Activated CD4-positive, alpha-beta T cell treated with anti-CD3 and anti-CD28 coated beads for 36 hours (primary cell): ENCODE data around the gene MRPS10. TPM values are rescaled to one million over a fixed set of nuclear protein-coding genes. Genes with fewer than 3 reads are reported as not detected.

Experiments used
- ATAC-seq: fragments of 200-7000 bp; cut with Tn5 transposase; one replicate; pipeline ENCODE4 v1.10.0; 2021; ENCODE audit warnings: mild to moderate bottlenecking, moderate library complexity
- CTCF ChIA-PET: fragments of 350-600 bp; sonication (Branson Sonifier 250); formaldehyde crosslinking; loops from one replicate; lab custom pipeline; 2021; ENCODE audit warnings: antibody characterized with exemption; lab: Charles Lee
- POLR2A ChIA-PET: fragments of 350-600 bp; sonication (Branson Sonifier 250); formaldehyde crosslinking; loops from one replicate; lab custom pipeline; 2021; ENCODE audit warnings: antibody characterized with exemption, inconsistent platforms; lab: Charles Lee
- DNase-seq: peaks from one replicate; pipeline ENCODE4 v3.0.0-alpha.2; 2020
- H3K27ac Mint-ChIP-seq: one replicate; pipeline ENCODE4 v1.8.0; 2021; ENCODE audit warnings: mixed read lengths
- H3K27me3 Mint-ChIP-seq: one replicate; pipeline ENCODE4 v1.8.0; 2021; ENCODE audit warnings: mixed read lengths
- H3K36me3 Mint-ChIP-seq: one replicate; pipeline ENCODE4 v1.8.0; 2021; ENCODE audit warnings: low read depth, mixed read lengths
- H3K4me1 Mint-ChIP-seq: one replicate; pipeline ENCODE4 v1.8.0; 2021; ENCODE audit warnings: mixed read lengths
- H3K4me3 Mint-ChIP-seq: one replicate; pipeline ENCODE4 v1.8.0; 2021; ENCODE audit warnings: mild to moderate bottlenecking, moderate library complexity, mixed read lengths
- H3K9me3 Mint-ChIP-seq: one replicate; pipeline ENCODE4 v1.8.0; 2021; ENCODE audit warnings: low read depth, mixed read lengths
- intact Hi-C, 2 experiments: fragments of 100-400 bp; cut with DNase I in 1 of 2; cut with micrococcal nuclease in 1 of 2; formaldehyde crosslinking; loops; one replicate each; pipeline versions ENCODE4 v1.14.2 to v1.15.1; 2022 to 2024; cut with DNase I, micrococcal nuclease
- total RNA-seq, 2 experiments: library from RNA; stranded (reverse); gene quantifications; one replicate each; pipeline ENCODE4 v1.2.3, GENCODE V29; 2021

Gene MRPS10
- total RNA-seq, 2 experiments from 2014 or later = 35.2 to 36.2 TPM

DNA sequence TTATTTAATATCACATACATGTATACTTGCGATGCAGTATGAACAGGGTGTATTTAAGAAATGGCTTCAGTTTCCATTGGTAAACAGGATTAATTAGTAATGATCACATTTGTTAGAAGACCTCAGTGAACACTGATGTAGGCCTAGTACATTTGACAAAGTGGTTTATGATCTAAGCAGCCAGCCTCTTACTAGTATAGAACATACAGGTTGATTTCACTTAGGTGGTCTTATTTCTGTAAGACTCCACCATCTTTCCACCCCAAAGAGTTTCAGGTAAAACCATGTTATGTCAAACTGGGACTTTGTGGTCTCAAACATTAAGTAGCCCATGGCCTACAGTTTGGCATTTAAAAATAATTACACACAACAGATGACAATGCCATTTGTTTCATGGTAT is 20.2 kb upstream of the MRPS10 start:
- no peak for ATAC-seq
- CTCF ChIA-PET = no interaction called here
- no peak for DNase-seq
- POLR2A ChIA-PET = no interaction called here
- intact Hi-C loops = no loop called here
- no peaks in the 10 kb centered on the region for H3K9me3 Mint-ChIP-seq
- no peak overlapping the region for H3K4me3 Mint-ChIP-seq
- peaks cover 9% of the 10 kb centered on the region for H3K4me1 Mint-ChIP-seq
- no peak overlapping the region for H3K27ac Mint-ChIP-seq
- H3K27me3 Mint-ChIP-seq = no peaks in the 10 kb centered on the region
- H3K36me3 Mint-ChIP-seq = peaks cover 10% of the 10 kb centered on the region

DNA sequence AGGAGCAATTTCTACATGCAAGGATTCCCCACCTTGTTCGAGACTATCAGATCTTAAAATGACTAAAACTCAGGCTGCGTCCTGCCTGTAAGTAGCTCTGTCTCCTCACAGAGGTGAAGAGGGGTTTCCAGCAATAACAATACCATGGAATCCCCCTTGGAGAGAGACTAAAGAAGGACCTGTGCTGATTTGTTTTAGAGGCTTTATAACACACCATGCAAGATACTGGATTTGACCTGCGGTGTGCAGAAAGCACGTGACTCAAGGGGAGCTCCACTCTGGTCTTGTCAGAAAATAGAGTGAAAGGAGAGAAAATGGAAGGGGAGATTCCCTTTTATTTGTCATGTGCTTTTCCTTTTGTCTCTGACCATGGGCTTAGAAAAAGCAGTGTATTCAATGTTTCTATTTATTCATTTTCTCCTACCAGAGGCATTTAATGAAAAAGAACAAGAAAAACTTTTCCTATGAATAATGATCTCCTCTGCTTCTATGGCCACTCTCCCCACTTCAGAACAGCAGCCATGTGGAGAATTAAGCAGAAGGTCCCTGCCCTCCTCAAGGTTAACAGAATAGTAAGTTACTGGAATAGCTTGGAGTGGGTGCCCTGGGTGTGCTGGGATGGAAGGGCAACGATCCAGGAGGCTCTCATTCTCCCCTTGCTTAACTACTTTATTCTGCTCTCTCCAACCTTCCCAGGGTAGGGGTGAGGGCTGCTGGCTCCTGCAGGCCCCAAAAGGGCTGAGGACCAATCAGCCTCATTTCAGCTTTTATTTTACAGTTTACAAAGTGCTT is 19.2 kb upstream of the MRPS10 start:
- peak; percentile 73 for ATAC-seq
- intact Hi-C loops = no loop called here
- Mint-ChIP-seq H3K27me3 (no peaks in the 10 kb centered on the region), H3K4me3 (no peak overlapping the region), H3K27ac (peak overlapping the region; percentile 70), H3K36me3 (peaks cover 10% of the 10 kb centered on the region), H3K9me3 (no peaks in the 10 kb centered on the region), H3K4me1 (peaks cover 9% of the 10 kb centered on the region)
- ChIA-PET POLR2A (no interaction called here), CTCF (no interaction called here)
- peak; percentile 24 for DNase-seq

DNA sequence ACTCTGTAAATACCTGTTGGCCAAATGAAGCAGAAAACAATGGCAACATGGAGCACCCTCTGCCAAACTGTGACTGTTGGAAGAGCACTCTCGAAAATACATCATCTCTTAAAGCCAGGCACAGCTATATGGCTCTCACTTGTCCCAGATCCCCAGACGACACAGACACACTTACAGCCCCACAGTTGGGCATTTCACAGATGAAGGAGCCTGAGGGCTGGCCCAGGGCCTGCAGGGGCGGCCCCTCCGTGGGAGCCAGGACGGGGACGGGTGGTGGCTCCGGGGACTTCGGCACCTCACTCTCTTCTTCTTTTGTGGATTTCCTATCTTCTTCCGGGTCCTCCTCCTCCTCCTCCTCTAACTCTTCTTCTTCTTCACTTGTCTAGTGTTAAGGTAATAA is 18.4 kb upstream of the MRPS10 start:
- intact Hi-C loops = no loop called here

DNA sequence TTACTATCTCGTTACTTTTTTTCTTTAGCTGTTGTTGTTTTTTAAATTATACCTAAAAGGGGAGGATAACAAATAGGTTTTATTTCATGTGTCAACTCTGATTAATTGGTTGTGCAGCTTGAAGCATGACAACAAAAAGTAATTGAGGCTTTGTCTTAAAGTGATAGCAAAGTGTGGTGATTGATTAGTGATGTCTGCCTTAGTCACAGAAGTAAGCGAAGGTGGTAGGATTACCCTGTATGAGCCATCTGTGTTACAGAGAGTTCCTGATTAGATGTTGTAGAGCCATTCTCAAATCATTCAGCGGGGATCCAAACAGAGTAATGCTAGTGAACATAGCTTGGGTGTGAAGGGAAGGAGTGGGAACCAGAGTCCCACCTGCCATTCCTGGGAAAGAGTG is 14.4 kb upstream of the MRPS10 start:
- intact Hi-C loops = no loop called here
- no peaks in the 10 kb centered on the region for H3K9me3 Mint-ChIP-seq
- ChIA-PET CTCF (interaction anchor here (0.6 to 2.0 kb wide), 2 partner anchors 15 to 316 kb away, joined by 3 to 6 read pairs; no protein-coding TSS in a partner anchor), POLR2A (no interaction called here)
- peaks cover 5% of the 10 kb centered on the region for H3K4me1 Mint-ChIP-seq
- no peak overlapping the region for H3K4me3 Mint-ChIP-seq
- H3K27ac Mint-ChIP-seq = no peak overlapping the region
- peaks cover 10% of the 10 kb centered on the region for H3K36me3 Mint-ChIP-seq
- H3K27me3 Mint-ChIP-seq = no peaks in the 10 kb centered on the region
- DNase-seq (no peak), ATAC-seq (peak; percentile 45)

More for the DNA sequence above, 18.4 kb upstream of the MRPS10 start:
- ChIA-PET POLR2A (no interaction called here), CTCF (interaction anchor here (0.6 to 2.2 kb wide), 3 partner anchors 10 to 246 kb away, joined by 3 to 6 read pairs (median 4); no protein-coding TSS in a partner anchor)
- Mint-ChIP-seq H3K4me3 (no peak overlapping the region), H3K27ac (peak overlapping the region; percentile 70), H3K9me3 (no peaks in the 10 kb centered on the region), H3K27me3 (no peaks in the 10 kb centered on the region), H3K4me1 (peaks cover 9% of the 10 kb centered on the region), H3K36me3 (peaks cover 10% of the 10 kb centered on the region)
- ATAC-seq = no peak
- DNase-seq = no peak

DNA sequence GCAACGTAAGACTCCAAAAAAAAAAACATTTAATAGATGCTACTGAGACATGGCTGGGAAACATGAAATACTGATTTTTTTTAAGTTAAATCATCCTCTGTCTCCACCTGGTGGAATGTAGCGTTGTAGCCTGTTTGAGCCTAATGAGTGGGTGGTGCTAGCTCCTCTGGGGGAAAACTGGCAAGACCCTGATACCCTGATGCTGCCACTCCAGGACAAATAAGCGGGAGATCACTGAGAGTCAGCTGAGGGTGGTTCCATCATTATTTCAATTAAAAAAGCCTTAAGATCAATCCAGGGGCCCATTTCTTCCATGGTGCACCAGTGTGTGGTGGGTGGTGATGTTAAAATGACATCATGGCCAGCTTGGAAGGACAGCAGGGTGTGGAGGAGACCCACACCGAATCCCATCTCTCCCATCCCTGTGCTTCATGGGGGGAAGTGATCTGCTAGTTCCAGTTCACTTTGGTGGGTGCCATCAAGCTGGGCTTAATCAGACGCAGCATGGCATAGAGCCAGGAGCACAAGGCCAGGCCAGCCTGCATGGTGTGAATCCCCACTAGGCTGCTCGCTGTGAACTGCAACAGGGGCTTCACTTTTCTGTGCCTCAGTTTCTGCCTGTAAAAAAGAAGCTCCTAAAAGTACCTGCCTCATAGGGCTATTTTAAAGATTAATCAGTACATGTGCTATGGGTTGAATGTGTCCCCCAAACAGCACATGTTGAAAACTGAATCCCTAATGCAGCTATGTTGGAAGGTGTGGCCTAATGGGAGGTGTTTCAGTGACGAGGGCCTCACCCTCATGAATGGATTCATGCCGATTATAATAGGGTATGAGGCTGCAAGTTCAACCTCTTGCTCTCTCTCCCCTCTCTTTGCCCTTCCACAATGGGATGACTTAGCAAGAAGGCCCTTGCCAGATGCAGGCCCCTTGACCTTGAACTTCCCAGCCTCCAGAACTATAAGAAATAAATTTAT is 13.0 kb upstream of the MRPS10 start:
- intact Hi-C loops = no loop called here
- CTCF ChIA-PET = interaction anchor here (0.6 to 2.2 kb wide), 5 partner anchors 16 to 651 kb away, joined by 3 to 13 read pairs (median 4); no protein-coding TSS in a partner anchor
- Mint-ChIP-seq H3K27ac (peak overlapping the region; percentile 56), H3K27me3 (no peaks in the 10 kb centered on the region), H3K4me1 (peaks cover 2% of the 10 kb centered on the region), H3K4me3 (no peak overlapping the region), H3K36me3 (peaks cover 7% of the 10 kb centered on the region), H3K9me3 (no peaks in the 10 kb centered on the region)
- DNase-seq (no peak), ATAC-seq (no peak)
- POLR2A ChIA-PET = no interaction called here

DNA sequence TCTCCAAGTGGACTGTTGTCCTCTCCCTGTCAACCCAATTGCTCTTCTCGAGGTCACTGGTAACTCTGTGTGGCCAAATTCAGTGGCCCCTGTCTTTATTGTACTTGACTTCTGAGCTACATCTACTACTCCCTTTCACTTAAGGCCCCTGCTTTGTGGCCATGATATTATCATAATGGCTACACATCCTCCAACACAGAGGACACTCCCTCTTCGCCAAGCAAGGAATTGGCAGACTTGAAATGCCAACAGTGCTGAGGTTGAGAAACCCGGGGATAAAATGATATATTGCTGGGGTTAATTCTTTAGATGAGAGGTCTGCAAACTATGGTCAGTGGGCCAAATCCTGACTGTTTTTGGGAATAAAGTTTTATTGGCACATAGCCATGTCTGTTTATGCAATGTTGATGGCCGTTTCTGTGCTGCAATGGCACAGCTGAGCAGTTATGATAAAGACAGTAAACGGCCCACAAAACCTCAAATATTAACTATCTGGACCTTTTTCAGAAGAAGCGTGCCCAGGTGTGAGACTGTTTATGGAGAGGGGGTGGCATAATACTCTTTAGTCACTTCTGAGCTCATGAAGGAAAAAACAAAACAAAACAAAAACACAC is 12.0 kb upstream of the MRPS10 start:
- H3K9me3 Mint-ChIP-seq = no peaks in the 10 kb centered on the region
- ChIA-PET CTCF (interaction anchor here (0.7 to 2.2 kb wide), 3 partner anchors 14 to 652 kb away, joined by 3 to 13 read pairs (median 6); no protein-coding TSS in a partner anchor), POLR2A (no interaction called here)
- H3K36me3 Mint-ChIP-seq = peaks cover 7% of the 10 kb centered on the region
- no peak overlapping the region for H3K4me3 Mint-ChIP-seq
- ATAC-seq (no peak), DNase-seq (no peak)
- peak overlapping the region; percentile 5 for H3K27ac Mint-ChIP-seq
- H3K4me1 Mint-ChIP-seq = peaks cover 9% of the 10 kb centered on the region
- H3K27me3 Mint-ChIP-seq = no peaks in the 10 kb centered on the region
- intact Hi-C loops = no loop called here

DNA sequence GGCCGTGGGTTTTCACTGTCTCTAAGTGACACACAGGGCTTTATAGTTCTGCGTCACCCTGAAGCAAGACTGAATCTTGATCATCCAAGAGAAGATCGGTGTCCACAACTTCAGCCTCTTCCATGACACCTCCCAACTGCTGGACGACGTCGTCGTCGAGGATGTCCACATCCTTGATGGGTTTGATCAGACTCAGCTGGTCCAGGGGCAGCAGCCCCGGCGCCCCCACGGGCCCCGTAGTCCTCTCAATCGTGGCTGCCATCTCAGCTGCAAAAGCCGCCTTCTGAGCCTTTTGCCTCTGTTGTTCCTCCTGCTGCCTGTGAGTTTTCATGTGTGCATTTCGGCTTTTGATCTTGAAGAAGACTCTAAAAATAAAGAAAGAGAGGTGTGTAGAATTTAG is 10.6 kb upstream of the MRPS10 start:
- intact Hi-C loops = no loop called here
- H3K4me1 Mint-ChIP-seq = peaks cover 19% of the 10 kb centered on the region
- CTCF ChIA-PET = interaction anchor here (0.5 to 3.6 kb wide), 2 partner anchors 12 to 310 kb away, joined by 4 to 24 read pairs; partner anchors contain the start of gene MRPS10
- ATAC-seq (no peak), DNase-seq (no peak)
- no peak overlapping the region for H3K27ac Mint-ChIP-seq
- H3K4me3 Mint-ChIP-seq = no peak overlapping the region
- peaks cover 7% of the 10 kb centered on the region for H3K36me3 Mint-ChIP-seq
- no peaks in the 10 kb centered on the region for H3K27me3 Mint-ChIP-seq
- POLR2A ChIA-PET = no interaction called here
- H3K9me3 Mint-ChIP-seq = no peaks in the 10 kb centered on the region

DNA sequence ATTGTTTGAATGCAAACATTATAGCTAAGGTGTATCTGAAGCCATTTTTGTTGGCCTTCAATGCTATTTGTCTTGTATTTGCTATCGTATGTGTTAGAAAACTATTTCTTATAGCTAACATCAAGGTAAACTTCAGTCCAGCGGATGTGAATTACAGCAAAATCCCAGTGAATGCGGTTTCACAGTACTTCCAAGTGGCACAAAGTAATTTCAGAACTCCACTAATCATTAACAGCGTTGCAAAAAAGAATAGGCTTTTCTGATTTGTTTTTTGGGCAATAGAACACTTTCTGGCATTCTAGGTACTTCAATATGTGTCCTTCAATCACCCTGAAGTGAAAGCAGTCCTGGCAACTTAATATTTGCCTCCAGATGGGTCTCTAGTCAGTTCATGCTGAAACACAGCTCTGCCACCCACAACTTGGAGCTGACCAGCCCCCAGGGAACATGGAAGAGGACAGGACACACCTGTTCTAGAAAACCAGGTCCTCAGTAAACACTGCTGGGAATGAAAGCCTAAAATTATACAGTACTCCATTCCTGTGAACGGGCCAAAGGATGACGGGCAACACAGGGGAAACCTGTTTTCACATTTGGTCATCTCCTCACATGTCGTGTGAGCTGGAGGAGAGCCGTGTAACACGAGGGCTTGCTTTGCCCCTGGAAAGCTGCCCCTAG is 9.7 kb upstream of the MRPS10 start:
- no peaks in the 10 kb centered on the region for H3K9me3 Mint-ChIP-seq
- H3K4me3 Mint-ChIP-seq = no peak overlapping the region
- peaks cover 19% of the 10 kb centered on the region for H3K4me1 Mint-ChIP-seq
- H3K27ac Mint-ChIP-seq = no peak overlapping the region
- DNase-seq = no peak
- peaks cover 6% of the 10 kb centered on the region for H3K36me3 Mint-ChIP-seq
- ChIA-PET CTCF (interaction anchor here (0.5 to 3.6 kb wide), 6 partner anchors 11 to 320 kb away, joined by 3 to 24 read pairs (median 4); partner anchors contain the start of gene MRPS10), POLR2A (no interaction called here)
- no peak for ATAC-seq
- H3K27me3 Mint-ChIP-seq = no peaks in the 10 kb centered on the region
- intact Hi-C loops = no loop called here

DNA sequence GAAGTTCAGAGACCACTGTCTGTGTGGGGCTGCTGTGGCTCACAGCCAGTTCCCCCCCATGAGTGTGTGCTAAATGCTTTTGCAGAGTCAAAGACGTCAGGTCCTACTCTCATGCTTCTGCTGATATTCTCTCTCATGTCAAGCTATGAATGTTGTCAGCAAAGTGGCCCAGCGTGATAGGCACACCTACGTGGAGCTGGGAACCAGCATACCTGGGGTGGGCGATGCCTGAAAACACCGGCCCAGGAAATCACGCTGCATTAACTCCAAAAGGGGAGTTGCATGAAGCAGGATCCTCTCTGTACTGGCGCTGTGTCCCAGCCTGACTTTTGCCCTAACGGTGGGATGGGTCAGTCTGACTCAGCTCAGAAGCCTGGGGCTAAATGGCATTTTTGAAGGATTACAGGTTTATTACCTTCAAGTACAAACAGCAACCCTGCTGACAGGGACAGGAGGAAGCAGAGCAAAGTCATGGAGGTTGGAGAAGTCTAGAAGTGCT is 9.0 kb upstream of the MRPS10 start:
- H3K27me3 Mint-ChIP-seq = no peaks in the 10 kb centered on the region
- ATAC-seq (no peak), DNase-seq (no peak)
- intact Hi-C loops = no loop called here
- ChIA-PET POLR2A (no interaction called here), CTCF (interaction anchor here (0.8 to 3.6 kb wide), 5 partner anchors 9 to 320 kb away, joined by 3 to 24 read pairs (median 3); partner anchors contain the start of gene MRPS10)
- peaks cover 19% of the 10 kb centered on the region for H3K4me1 Mint-ChIP-seq
- no peak overlapping the region for H3K27ac Mint-ChIP-seq
- H3K4me3 Mint-ChIP-seq = no peak overlapping the region
- H3K36me3 Mint-ChIP-seq = peaks cover 2% of the 10 kb centered on the region
- H3K9me3 Mint-ChIP-seq = no peaks in the 10 kb centered on the region

DNA sequence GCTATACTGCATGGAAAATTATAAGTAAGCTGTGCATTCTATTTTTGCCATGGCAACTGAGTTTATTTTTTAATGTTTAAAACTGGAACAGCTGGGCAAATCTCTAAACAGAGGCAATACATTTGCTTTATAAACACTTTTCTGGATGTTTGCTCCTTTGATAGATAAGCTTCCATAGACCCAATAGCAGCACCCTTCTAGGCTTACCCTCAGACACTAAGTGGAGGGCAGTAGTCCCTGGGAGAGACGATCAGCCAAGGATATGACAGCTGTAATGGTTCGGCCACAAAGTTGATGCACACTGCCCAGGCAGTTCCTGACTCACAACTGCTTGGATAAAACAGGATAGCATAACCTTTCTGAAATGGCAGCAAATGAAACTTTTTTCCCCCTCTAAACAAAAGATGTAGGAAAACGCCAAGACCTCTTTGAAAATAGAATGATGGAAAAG is 8.5 kb upstream of the MRPS10 start:
- intact Hi-C loops = no loop called here
- no peaks in the 10 kb centered on the region for H3K27me3 Mint-ChIP-seq
- H3K4me3 Mint-ChIP-seq = no peak overlapping the region
- CTCF ChIA-PET = interaction anchor here (1.2 to 3.6 kb wide), 3 partner anchors 9 to 321 kb away, joined by 3 to 24 read pairs (median 17); partner anchors contain the start of gene MRPS10
- peaks cover 22% of the 10 kb centered on the region for H3K4me1 Mint-ChIP-seq
- DNase-seq (no peak), ATAC-seq (no peak)
- H3K27ac Mint-ChIP-seq = no peak overlapping the region
- no peaks in the 10 kb centered on the region for H3K9me3 Mint-ChIP-seq
- POLR2A ChIA-PET = no interaction called here
- peaks cover 2% of the 10 kb centered on the region for H3K36me3 Mint-ChIP-seq
